ENCODE data around the gene CACHD1.
"Not testable (repeated sequence)": the region's sequence is repeated elsewhere in the genome, so short reads cannot be mapped to it uniquely, and the experiment has no call there.

CACHD1 gene

DNA sequence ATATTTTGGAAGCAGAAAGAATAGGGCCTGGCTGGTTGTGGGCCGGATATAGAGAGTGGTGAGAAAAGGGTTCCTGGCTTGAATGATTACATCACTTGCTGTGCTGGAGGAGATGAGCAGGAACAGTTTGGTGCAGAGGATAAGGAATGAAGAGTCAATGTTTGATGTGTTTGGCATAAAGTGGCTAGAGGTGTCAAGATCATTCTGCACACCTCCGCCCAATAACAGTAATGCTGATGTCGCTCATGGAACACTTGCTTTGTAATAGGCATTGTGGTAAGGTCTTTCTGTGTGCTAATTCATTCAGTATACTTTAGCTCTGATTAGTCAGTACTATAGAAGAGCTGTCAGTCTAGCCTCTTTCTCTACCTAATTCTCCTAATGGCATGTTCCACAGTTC is 226.9 kb downstream of the CACHD1 start:
- no peak for DNase-seq (ENCODE audit: low spot score)

DNA sequence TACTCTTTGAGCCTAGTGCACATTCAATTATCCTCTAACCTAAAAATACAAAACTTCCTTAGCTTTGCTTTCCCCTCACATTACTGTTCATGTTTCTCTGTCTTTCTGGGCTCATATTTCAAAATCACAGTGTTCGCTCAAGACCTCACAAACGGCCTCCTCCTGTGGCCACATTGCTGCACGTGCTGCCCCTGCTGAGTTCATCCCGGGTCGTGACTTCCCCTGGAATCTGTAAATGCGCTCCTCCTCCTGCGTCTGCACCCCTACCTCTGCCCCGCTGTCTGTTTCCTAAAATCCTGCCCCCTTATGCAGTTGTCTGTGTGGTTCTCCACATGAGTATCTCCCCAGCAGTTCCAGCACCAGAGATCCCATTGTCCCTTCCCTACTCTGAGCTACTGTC is 229.4 kb downstream of the CACHD1 start:
- no peak for DNase-seq (ENCODE audit: low spot score)

DNA sequence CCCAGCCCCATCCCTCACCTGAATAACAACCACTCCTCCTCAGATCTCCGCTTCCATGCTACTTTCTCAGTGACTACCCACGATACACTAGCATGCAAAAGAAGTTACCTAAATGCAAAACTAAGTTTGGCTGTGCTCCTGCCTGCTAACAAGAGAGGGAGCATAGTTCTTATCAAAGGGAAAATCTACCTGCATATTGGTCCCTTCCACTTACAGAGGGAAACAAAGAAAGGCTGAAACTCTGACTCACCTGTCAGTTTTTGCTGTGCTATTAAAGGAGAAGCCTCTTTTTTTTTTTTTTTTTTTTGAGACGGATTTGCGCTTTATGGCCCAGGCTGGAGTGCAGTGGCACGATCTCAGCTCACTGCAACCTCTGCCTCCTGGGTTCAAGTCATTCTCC is 231.1 kb downstream of the CACHD1 start:
- no peak for DNase-seq (ENCODE audit: low spot score)

DNA sequence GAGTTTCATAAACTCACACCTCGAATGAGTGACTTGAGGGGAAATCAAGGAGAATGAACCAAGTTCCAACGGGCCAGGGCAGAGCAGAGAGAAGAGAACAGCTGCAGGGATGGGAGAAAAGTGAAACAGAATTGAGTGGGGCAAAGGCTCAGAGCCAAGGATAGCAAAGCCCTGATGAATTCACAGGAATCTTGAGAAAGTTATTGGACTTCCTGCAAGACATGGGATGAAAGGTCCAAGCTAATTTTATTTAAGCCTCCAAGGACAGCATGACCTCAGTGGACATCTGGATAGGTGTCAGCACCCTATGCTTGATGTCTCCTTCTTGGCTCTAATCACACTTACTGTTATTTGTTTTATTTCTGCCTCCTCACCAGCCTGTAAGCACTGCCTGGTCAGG is 232.0 kb downstream of the CACHD1 start:
- no peak for DNase-seq (ENCODE audit: low spot score)

DNA sequence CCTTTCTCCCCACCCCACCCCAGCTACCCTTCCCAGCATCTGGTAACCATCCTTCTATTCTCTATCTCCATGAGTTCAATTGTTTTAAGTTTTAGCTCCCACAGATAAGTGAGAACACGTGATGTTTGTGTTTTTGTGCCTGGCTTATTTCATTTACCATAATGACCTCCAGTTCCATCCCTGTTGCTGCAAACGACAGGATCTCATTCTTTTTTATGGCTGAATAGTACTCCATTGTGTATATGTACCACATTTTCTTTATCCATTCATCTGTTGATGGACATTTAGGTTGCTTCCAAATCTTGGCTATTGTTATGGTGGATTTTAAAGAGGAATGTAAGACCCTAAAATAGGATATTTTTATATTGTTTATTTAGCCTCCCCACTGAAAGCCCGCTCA is 232.7 kb downstream of the CACHD1 start:
- not testable (repeated sequence) for DNase-seq (ENCODE audit: low spot score)

DNA sequence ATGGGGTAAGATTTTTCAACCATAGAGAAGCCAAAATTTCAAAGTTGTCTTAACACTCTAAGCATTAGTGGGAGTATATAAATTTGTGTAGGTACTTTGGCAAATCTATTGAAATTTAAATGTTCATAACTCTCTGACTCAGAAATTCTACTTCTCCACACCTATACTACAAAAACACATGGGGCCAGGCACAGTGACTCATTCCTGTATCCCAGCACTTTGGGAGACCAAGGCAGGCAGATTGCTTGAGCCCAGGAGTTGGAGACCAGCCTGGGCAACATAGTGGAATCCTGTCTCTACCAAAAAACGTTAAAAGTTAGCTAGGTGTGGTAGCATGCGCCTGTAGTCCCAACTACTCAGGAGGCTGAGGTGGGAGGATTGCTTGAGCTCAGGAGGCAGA is 233.7 kb downstream of the CACHD1 start:
- no peak for DNase-seq (ENCODE audit: low spot score)

DNA sequence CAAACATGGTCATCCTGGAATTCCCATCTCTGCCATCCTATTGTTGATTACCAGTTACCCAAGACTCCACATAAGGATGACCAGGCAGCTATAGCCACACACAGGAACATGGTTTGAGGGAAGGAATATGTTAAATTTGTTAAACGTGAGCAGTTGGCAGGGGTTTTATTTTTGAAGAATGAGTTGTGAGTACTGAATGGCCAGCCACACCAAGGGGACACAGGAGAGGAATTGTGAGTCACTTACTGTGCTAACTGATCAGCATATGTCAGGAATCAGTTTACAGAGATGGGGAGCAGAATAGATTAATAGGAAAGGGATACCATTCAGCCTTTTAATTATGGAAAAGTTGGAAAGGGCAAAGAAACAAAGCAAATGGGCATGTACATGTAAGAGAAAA is 235.7 kb downstream of the CACHD1 start:
- no peak for DNase-seq (ENCODE audit: low spot score)

DNA sequence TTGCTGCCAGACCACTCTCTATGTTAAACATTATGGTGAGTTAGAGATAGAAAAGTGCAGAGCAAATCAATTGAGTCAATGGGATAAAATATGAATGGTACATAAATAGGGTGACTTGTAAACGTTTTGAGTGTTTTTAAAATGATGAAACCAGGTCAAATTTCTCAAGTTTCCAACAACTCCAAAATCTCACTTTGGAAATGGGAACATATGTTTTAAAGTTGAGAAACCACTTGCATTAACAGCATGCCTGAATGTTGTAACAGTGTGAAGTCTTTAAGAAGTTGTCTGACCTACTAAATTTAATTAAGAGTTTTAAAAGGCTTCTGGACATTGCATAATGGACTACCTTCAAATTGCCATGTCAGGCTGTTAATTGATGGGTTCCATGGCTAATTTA is 241.3 kb downstream of the CACHD1 start:
- DNase-seq (ENCODE audit: low spot score): no peak

DNA sequence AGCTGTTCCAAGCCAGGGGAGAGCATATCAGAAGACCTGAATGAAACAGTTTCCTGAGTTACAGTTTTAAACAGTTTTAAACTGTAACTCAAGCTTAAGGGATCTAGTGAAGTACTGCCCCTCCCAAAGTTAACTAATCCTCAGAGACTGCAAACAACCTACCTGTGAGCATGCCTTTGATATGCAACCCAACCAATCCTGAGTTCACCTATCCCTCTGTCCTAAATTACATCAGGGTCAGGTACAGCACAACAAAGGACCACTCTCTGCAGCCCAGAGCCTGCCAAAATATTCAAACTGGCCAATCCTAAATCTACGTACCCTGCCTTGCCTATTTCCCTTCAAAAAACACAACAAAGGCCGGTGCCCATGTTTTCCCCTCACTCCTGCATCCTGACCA is 242.1 kb downstream of the CACHD1 start:
- no peak for DNase-seq (ENCODE audit: low spot score)

DNA sequence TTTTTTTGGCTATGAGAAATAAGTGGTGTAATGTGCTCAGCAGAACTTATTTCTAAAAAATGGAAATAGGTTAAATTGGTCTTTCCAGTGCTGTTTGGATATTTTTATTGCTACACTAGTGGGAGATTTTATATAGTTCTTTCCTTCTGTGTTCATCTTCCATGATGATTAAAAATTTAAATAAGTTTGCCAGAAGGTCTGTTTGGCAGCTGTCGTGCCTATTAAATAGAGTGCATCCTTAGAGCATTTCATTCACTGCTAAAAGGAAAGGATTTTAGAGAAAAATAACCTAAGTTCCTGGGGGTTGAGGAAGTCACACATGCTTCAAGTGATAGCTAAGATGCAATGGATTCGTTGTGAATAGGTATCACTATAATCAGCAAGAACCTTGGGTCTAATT is 245.3 kb downstream of the CACHD1 start:
- no peak for DNase-seq (ENCODE audit: low spot score)

DNA sequence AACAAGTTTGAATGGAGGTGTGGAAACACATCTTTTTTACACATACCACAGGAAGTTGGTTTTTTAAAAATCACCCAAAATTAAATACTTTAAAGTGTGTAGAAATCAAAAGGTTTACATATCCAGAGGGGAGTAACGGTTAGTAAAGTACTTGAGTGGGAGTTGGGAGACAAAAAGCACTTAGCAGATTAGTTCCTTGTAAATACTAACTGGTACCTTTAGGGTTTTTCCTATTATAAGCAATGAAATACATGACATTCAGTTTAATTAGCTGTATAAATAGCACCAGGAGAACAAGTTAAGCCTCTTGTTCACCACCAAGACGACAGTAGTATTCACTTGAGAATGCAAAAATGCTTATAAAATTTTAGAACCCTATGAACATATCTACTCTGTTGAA is 251.2 kb downstream of the CACHD1 start:
- no peak for DNase-seq (ENCODE audit: low spot score)

DNA sequence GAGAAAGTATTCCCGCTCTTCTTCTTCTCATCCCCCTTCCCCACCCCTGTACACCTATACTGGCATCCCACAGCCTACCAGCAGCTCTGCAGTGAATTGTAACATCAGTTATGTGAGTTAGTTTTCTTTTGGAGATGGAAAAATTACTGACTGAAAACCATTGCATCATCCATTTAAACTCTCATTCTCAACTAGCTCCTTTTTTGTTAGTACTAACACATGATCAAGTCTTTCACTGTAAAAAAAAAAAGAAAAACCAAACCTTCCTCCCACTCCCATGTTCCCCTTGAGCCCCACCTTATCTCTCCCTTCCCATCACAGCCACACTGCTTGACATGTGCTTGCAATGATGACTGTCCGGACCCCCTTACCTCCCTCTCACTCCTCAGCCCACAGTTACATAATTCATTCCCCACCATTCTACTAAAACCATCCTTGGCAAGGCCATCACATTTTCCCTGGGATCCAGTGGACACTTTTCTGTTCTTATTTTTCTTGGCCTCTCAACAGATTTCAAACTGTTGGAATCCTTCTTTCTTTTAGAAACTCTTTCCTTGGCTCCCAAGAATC is 251.7 kb downstream of the CACHD1 start:
- DNase-seq (ENCODE audit: low spot score): no peak

DNA sequence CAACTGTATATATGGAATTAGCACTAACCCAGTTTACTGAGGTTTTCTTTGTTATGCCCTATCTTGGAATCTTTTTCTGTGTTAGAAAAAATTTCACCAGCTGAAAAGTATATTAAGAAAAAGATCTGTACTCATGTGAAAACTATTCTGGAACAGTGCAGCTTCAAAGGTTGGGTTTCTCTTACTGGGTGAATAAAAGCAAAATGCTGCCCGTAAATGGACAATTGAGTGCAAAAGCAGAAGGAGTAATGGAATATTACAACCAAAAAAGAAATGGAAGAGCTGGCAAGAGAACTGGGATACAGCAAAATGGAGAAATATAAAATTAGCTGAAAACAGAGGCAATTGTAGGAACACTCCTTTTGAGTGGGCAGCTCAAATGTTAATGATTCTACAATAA is 257.9 kb downstream of the CACHD1 start:
- DNase-seq (ENCODE audit: low spot score): no peak

DNA sequence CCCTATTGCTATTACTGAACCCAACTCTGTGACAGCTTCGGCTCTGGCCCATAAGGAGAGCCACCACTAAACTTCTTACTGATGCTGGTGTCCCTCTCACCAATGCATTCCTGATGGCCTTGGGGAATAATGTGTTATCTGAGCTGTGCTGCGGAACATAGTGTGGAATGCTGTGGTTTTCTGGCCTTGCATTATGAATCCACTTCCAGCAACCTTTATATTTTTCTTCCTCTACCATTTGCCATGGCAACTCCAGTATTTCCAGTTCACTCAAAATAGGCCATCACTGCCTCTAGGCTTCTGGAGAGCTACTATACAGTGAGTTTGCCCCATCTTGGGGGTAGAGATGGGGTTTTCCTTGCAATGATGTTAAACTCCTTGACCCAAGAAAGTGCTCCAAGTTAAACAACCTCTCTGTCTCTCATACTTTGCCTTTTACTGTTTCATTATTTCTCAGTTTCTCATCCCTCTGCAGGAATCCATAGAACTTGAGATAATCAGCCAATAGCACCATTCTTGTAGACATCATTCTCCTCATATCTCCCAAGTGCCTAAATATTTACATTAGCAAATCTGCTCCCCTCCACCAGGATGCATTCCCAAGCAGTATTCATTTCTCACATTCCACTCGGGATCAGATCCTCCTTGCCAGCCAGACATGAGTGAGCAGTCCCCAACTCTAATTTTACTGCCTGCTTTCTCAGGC is 263.8 kb downstream of the CACHD1 start:
- no peak for DNase-seq (ENCODE audit: low spot score)

DNA sequence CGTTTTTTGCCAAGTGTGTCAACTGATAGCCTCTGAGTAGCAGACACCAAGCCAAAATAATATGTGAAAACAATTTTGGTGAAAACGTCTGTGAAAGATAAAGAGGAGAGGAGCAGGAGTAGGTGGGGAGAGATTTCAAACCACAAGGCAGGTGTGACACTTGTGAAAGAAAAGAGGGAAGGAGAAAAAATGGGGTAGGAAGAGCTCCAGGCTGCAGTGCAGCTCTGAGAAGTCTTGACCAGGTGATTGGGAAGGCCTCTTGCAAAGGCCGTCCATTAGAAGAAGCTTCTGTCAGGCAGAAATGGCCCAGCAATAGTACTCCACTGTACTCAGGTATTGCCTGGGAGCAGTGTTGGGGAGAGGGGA is 264.3 kb downstream of the CACHD1 start:
- DNase-seq (ENCODE audit: low spot score): no peak

DNA sequence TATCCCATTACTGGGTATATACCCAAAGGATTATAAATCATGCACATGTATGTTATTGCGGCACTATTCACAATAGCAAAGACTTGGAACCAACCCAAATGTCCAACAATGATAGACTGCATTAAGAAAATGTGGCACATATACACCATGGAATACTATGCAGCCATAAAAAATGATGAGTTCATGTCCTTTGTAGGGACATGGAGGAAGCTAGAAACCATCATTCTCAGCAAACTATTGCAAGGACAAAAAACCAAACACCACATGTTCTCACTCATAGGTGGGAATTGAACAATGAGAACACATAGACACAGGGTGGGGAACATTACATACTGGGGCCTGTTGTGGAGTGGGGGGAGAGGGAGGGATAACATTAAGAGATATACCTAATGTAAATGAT is 270.8 kb downstream of the CACHD1 start:
- not testable (repeated sequence) for DNase-seq (ENCODE audit: low spot score)
